ENCODE data around the gene SYT17.

GRCh38 chr16:19203374-19203966, 35.4 kb downstream of the SYT17 start:
- no peak for TF ChIP-seq CTCF (IDR thresholded peaks at IDR 0.05; ENCODE audit: poor library complexity)
- TF ChIP-seq EZH2phosphoT487 (IDR thresholded peaks at IDR 0.05; ENCODE audit: low read depth, severe bottlenecking, unreplicated experiment): no peak

Data from hepatocyte (in vitro differentiated cells).